ENCODE measurements around the gene DZIP1. TPM values are rescaled to one million over a fixed set of nuclear protein-coding genes. Genes with fewer than 3 reads are reported as not detected.

DZIP1 gene
- polyA plus RNA-seq (2012; ENCODE audit: insufficient read length, low read depth), result 13.1 TPM

GRCh38 chr13:95644601-95645052, at the start of gene DZIP1:
TSS of gene DZIP1 (minus strand) at chr13:95644706. CDS start at chr13:95642029, 2,677 bp downstream.
- 0 out of 2 replicates have a peak, but pooled peaks have one; percentile 15 for TF ChIP-seq SIN3A (IDR thresholded peaks at IDR 0.05; ENCODE audit: borderline replicate concordance, insufficient read depth, low read length)
- TF ChIP-seq FOXP2 (optimal IDR thresholded peaks at IDR 0.05; ENCODE audit: borderline replicate concordance, extremely low read depth, extremely low read length, insufficient read depth), result peak; percentile 33
- peak; percentile 49 for TF ChIP-seq POLR2AphosphoS5 (IDR thresholded peaks at IDR 0.05; ENCODE audit: low read depth, low read length)
- TF ChIP-seq TAF1 (IDR thresholded peaks at IDR 0.05; ENCODE audit: borderline replicate concordance, insufficient read depth, low read length), result 0 out of 2 replicates have a peak, but pooled peaks have one; percentile 60
- TF ChIP-seq REST (IDR thresholded peaks at IDR 0.05; ENCODE audit: insufficient read depth in 1 of 2, low read depth in 2 of 2, low read length in 2 of 2), result no peak

- no peak for TF ChIP-seq SIN3A (IDR thresholded peaks at IDR 0.05; ENCODE audit: borderline replicate concordance, insufficient read depth, low read length)
- no peak for TF ChIP-seq POLR2AphosphoS5 (IDR thresholded peaks at IDR 0.05; ENCODE audit: low read depth, low read length)
- no peak for TF ChIP-seq TAF1 (IDR thresholded peaks at IDR 0.05; ENCODE audit: borderline replicate concordance, insufficient read depth, low read length)
- no peak for TF ChIP-seq REST (IDR thresholded peaks at IDR 0.05; ENCODE audit: insufficient read depth in 1 of 2, low read depth in 2 of 2, low read length in 2 of 2)
Observed at GRCh38 chr13:95689582-95689926, 45.0 kb upstream of the DZIP1 start.

GRCh38 chr13:95684418-95684817, 39.9 kb upstream of the DZIP1 start:
- TF ChIP-seq REST (IDR thresholded peaks at IDR 0.05; ENCODE audit: insufficient read depth in 1 of 2, low read depth in 2 of 2, low read length in 2 of 2) (no peak), SIN3A (IDR thresholded peaks at IDR 0.05; ENCODE audit: borderline replicate concordance, insufficient read depth, low read length) (no peak), FOXP2 (optimal IDR thresholded peaks at IDR 0.05; ENCODE audit: borderline replicate concordance, extremely low read depth, extremely low read length, insufficient read depth) (no peak), TAF1 (IDR thresholded peaks at IDR 0.05; ENCODE audit: borderline replicate concordance, insufficient read depth, low read length) (no peak), POLR2AphosphoS5 (IDR thresholded peaks at IDR 0.05; ENCODE audit: low read depth, low read length) (no peak)

- TF ChIP-seq TAF1 (IDR thresholded peaks at IDR 0.05; ENCODE audit: borderline replicate concordance, insufficient read depth, low read length) (no peak), POLR2AphosphoS5 (IDR thresholded peaks at IDR 0.05; ENCODE audit: low read depth, low read length) (no peak), REST (IDR thresholded peaks at IDR 0.05; ENCODE audit: insufficient read depth in 1 of 2, low read depth in 2 of 2, low read length in 2 of 2) (no peak), SIN3A (IDR thresholded peaks at IDR 0.05; ENCODE audit: borderline replicate concordance, insufficient read depth, low read length) (no peak), FOXP2 (optimal IDR thresholded peaks at IDR 0.05; ENCODE audit: borderline replicate concordance, extremely low read depth, extremely low read length, insufficient read depth) (no peak)
Observed at GRCh38 chr13:95679722-95680121, 35.2 kb upstream of the DZIP1 start.

- TF ChIP-seq TAF1 (IDR thresholded peaks at IDR 0.05; ENCODE audit: borderline replicate concordance, insufficient read depth, low read length) (no peak), POLR2AphosphoS5 (IDR thresholded peaks at IDR 0.05; ENCODE audit: low read depth, low read length) (no peak), REST (IDR thresholded peaks at IDR 0.05; ENCODE audit: insufficient read depth in 1 of 2, low read depth in 2 of 2, low read length in 2 of 2) (no peak), SIN3A (IDR thresholded peaks at IDR 0.05; ENCODE audit: borderline replicate concordance, insufficient read depth, low read length) (no peak), FOXP2 (optimal IDR thresholded peaks at IDR 0.05; ENCODE audit: borderline replicate concordance, extremely low read depth, extremely low read length, insufficient read depth) (no peak)
Observed at GRCh38 chr13:95678967-95679366, 34.5 kb upstream of the DZIP1 start.

Data from PFSK-1 (cell line).